ENCODE measurements around the gene ERAS.
A peak's percentile ranks its signal among the peaks of the same experiment; 100 is the strongest.
"Not testable (repeated sequence)": the region's sequence is repeated elsewhere in the genome, so short reads cannot be mapped to it uniquely, and the experiment has no call there.

ERAS gene

GRCh38 chrX:48815266-48815665, 11.0 kb upstream of the ERAS start:
- H3K9me3 ChIP-seq: no peaks in the 10 kb centered on the region

GRCh38 chrX:48816014-48816810, 10.1 kb upstream of the ERAS start:
- Histone ChIP-seq H3K27me3 (no peaks in the 10 kb centered on the region), H3K9me3 (no peaks in the 10 kb centered on the region), H3K36me3 (no peaks in the 10 kb centered on the region), H3K4me1 (no peaks in the 10 kb centered on the region), H3K4me3 (ENCODE audit: low read depth, low read length) (no peak overlapping the region)
- TF ChIP-seq CTCF (IDR thresholded peaks at IDR 0.05; ENCODE audit: low read depth, low read length): no peak
- no peak for DNase-seq

More at GRCh38 chrX:48815266-48815665, 11.0 kb upstream of the ERAS start:
- no peak for TF ChIP-seq CTCF (IDR thresholded peaks at IDR 0.05; ENCODE audit: low read depth, low read length)
- DNase-seq: no peak
- no peak overlapping the region for H3K4me3 ChIP-seq (ENCODE audit: low read depth, low read length)
- H3K4me1 ChIP-seq: no peaks in the 10 kb centered on the region
- no peaks in the 10 kb centered on the region for H3K27me3 ChIP-seq
- H3K36me3 ChIP-seq: no peaks in the 10 kb centered on the region

- Histone ChIP-seq H3K36me3 (no peaks in the 10 kb centered on the region), H3K27me3 (no peaks in the 10 kb centered on the region), H3K9me3 (no peaks in the 10 kb centered on the region), H3K4me3 (ENCODE audit: low read depth, low read length) (no peak overlapping the region), H3K4me1 (no peaks in the 10 kb centered on the region)
- no peak for DNase-seq
- no peak for TF ChIP-seq CTCF (IDR thresholded peaks at IDR 0.05; ENCODE audit: low read depth, low read length)
Measured at GRCh38 chrX:48818098-48818497, 8.2 kb upstream of the ERAS start.

GRCh38 chrX:48818866-48819265, 7.4 kb upstream of the ERAS start:
- no peak for TF ChIP-seq CTCF (IDR thresholded peaks at IDR 0.05; ENCODE audit: low read depth, low read length)
- H3K36me3 ChIP-seq: no peaks in the 10 kb centered on the region
- no peaks in the 10 kb centered on the region for H3K27me3 ChIP-seq
- H3K4me3 ChIP-seq (ENCODE audit: low read depth, low read length): no peak overlapping the region
- H3K9me3 ChIP-seq: no peaks in the 10 kb centered on the region
- no peak for DNase-seq
- H3K4me1 ChIP-seq: no peaks in the 10 kb centered on the region

GRCh38 chrX:48819394-48819793, 6.9 kb upstream of the ERAS start:
- not testable (repeated sequence) for H3K36me3 ChIP-seq; H3K9me3 ChIP-seq; DNase-seq; H3K4me3 ChIP-seq (ENCODE audit: low read depth, low read length); H3K4me1 ChIP-seq; H3K27me3 ChIP-seq

GRCh38 chrX:48823053-48823452, 3.3 kb upstream of the ERAS start:
- DNase-seq: peak; percentile 16
- Histone ChIP-seq H3K27me3 (no peaks in the 10 kb centered on the region), H3K36me3 (no peaks in the 10 kb centered on the region), H3K4me3 (ENCODE audit: low read depth, low read length) (no peak overlapping the region), H3K4me1 (no peaks in the 10 kb centered on the region), H3K9me3 (no peaks in the 10 kb centered on the region)
- TF ChIP-seq CTCF (IDR thresholded peaks at IDR 0.05; ENCODE audit: low read depth, low read length): no peak

All from BE2C (cell line).